ENCODE results near the gene RPS6KA1.

Gene RPS6KA1

DNA sequence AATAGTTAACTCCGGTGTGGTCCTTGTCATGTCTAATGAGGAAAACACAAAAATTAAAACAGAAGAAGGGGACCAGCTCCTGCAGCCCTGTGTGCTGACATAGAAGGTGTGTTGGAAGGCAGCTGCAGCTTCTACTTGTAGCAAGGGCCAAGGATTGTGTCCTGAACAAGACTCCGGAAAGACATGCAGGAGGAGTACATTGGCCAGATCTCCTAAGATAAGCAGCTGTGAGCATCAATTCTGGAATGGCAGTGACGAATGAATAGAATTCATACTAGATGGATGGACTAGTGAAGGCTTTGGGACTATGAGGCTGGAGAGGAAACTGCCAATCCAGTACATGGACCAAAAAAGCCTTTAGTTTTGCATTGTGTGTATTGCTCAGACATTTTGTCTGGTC, 19.3 kb downstream of the RPS6KA1 start:
- H3K36me3 ChIP-seq (ENCODE audit: control insufficient read depth, low read length): peaks cover 47% of the 10 kb centered on the region
- peaks cover 33% of the 10 kb centered on the region for H3K79me2 ChIP-seq (ENCODE audit: control insufficient read depth, low read length)
- H3K9me2 ChIP-seq (replicated peaks; ENCODE audit: control insufficient read depth, low read length): no peaks in the 10 kb centered on the region
- no peaks in the 10 kb centered on the region for H3F3A ChIP-seq (ENCODE audit: control insufficient read depth, insufficient read depth)
- no peak overlapping the region for H3K27ac ChIP-seq (ENCODE audit: low read depth, low read length)
- H4K20me1 ChIP-seq (ENCODE audit: control insufficient read depth, insufficient read depth, low read depth, low read length): no peaks in the 10 kb centered on the region
- no peak for TF ChIP-seq EZH2phosphoT487 (IDR thresholded peaks at IDR 0.05; ENCODE audit: borderline replicate concordance, low read length)
- TF ChIP-seq, protein P1, sequence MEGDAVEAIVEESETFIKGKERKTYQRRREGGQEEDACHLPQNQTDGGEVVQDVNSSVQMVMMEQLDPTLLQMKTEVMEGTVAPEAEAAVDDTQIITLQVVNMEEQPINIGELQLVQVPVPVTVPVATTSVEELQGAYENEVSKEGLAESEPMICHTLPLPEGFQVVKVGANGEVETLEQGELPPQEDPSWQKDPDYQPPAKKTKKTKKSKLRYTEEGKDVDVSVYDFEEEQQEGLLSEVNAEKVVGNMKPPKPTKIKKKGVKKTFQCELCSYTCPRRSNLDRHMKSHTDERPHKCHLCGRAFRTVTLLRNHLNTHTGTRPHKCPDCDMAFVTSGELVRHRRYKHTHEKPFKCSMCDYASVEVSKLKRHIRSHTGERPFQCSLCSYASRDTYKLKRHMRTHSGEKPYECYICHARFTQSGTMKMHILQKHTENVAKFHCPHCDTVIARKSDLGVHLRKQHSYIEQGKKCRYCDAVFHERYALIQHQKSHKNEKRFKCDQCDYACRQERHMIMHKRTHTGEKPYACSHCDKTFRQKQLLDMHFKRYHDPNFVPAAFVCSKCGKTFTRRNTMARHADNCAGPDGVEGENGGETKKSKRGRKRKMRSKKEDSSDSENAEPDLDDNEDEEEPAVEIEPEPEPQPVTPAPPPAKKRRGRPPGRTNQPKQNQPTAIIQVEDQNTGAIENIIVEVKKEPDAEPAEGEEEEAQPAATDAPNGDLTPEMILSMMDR (IDR thresholded peaks at IDR 0.05; ENCODE audit: low read depth, low read length, poor library complexity, severe bottlenecking): no peak
- H3K27me3 ChIP-seq (ENCODE audit: control insufficient read depth, low read length): no peaks in the 10 kb centered on the region
- H3K4me2 ChIP-seq (ENCODE audit: low read length): no peak overlapping the region
- no peaks in the 10 kb centered on the region for H3K9me3 ChIP-seq (ENCODE audit: control insufficient read depth, insufficient read depth, low read length)
- H3K4me1 ChIP-seq (ENCODE audit: control insufficient read depth, low read length): peaks cover 36% of the 10 kb centered on the region
- no peak overlapping the region for H3K4me3 ChIP-seq (ENCODE audit: low read length)

DNA sequence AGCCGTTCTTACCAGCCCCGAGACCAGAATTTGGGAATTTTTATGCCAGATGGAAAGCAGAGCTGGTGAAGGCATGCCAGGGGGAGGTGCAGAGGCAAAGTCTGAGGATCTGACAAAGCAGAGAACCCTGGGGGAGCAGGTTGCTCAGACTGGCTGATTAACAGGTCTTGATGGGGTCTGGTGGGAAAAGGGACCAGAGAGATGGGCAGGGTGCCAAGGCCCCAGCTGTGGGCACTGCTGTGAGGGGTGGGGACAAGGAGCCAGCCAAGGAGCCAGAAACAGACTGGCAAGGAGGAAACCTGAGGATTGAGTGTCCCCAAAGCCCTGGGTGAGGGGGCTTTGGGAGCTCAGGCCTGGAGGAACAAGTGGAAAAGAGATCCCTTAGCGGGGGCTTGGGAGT, 21.4 kb downstream of the RPS6KA1 start:
- H3K4me1 ChIP-seq (ENCODE audit: control insufficient read depth, low read length): peaks cover 14% of the 10 kb centered on the region

DNA sequence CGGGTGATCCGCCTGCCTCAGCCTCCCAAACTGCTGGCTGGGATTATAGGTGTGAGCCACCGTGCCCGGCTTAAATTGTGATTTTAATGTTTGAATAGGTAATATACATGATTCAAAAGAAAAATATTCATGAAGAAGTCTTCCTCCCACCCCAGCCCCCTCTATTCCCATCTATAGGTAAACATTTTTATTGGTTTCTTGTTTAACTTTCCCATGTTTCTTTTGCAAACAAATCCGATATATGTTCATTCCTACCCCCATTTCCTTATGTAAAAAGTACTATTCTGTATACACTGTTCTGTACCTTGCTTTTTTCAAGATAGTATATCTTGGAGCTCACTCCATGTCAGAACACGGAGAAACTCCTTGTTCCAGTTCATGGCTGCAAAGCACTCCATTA, 23.2 kb downstream of the RPS6KA1 start:
- Histone ChIP-seq H3K4me3 (ENCODE audit: low read length) (no peak overlapping the region), H3K79me2 (ENCODE audit: control insufficient read depth, low read length) (peaks cover 5% of the 10 kb centered on the region), H3F3A (ENCODE audit: control insufficient read depth, insufficient read depth) (no peaks in the 10 kb centered on the region), H3K9me3 (ENCODE audit: control insufficient read depth, insufficient read depth, low read length) (no peaks in the 10 kb centered on the region), H4K20me1 (ENCODE audit: control insufficient read depth, insufficient read depth, low read depth, low read length) (no peaks in the 10 kb centered on the region), H3K9me2 (replicated peaks; ENCODE audit: control insufficient read depth, low read length) (no peaks in the 10 kb centered on the region), H3K4me1 (ENCODE audit: control insufficient read depth, low read length) (no peaks in the 10 kb centered on the region), H3K36me3 (ENCODE audit: control insufficient read depth, low read length) (peaks cover 65% of the 10 kb centered on the region), H3K27me3 (ENCODE audit: control insufficient read depth, low read length) (no peaks in the 10 kb centered on the region), H3K4me2 (ENCODE audit: low read length) (no peak overlapping the region), H3K27ac (ENCODE audit: low read depth, low read length) (no peak overlapping the region)
- no peak for TF ChIP-seq EZH2phosphoT487 (IDR thresholded peaks at IDR 0.05; ENCODE audit: borderline replicate concordance, low read length)
- TF ChIP-seq, protein P1 (IDR thresholded peaks at IDR 0.05; ENCODE audit: low read depth, low read length, poor library complexity, severe bottlenecking): no peak

More for the DNA sequence above, 21.4 kb downstream of the RPS6KA1 start:
- TF ChIP-seq, protein P1 (IDR thresholded peaks at IDR 0.05; ENCODE audit: low read depth, low read length, poor library complexity, severe bottlenecking): no peak
- TF ChIP-seq EZH2phosphoT487 (IDR thresholded peaks at IDR 0.05; ENCODE audit: borderline replicate concordance, low read length): no peak
- Histone ChIP-seq H3K9me3 (ENCODE audit: control insufficient read depth, insufficient read depth, low read length) (no peaks in the 10 kb centered on the region), H4K20me1 (ENCODE audit: control insufficient read depth, insufficient read depth, low read depth, low read length) (no peaks in the 10 kb centered on the region), H3K36me3 (ENCODE audit: control insufficient read depth, low read length) (peaks cover 61% of the 10 kb centered on the region), H3K4me2 (ENCODE audit: low read length) (no peak overlapping the region), H3K27me3 (ENCODE audit: control insufficient read depth, low read length) (no peaks in the 10 kb centered on the region), H3F3A (ENCODE audit: control insufficient read depth, insufficient read depth) (no peaks in the 10 kb centered on the region), H3K4me3 (ENCODE audit: low read length) (no peak overlapping the region), H3K79me2 (ENCODE audit: control insufficient read depth, low read length) (peaks cover 23% of the 10 kb centered on the region), H3K9me2 (replicated peaks; ENCODE audit: control insufficient read depth, low read length) (no peaks in the 10 kb centered on the region), H3K27ac (ENCODE audit: low read depth, low read length) (no peak overlapping the region)

Measured in DOHH2 (cell line).